Natural killer cell treated with Interleukin-12 subunit alpha and Interleukin-12 subunit beta and Interleukin-15 and Interleukin-18, amount 100 ng/mL, for 72 hours (primary cell): ENCODE measurements around the gene ZNF771. TPM values are rescaled to one million over a fixed set of nuclear protein-coding genes. Genes with fewer than 3 reads are reported as not detected.
"Not testable (repeated sequence)": the region's sequence is repeated elsewhere in the genome, so short reads cannot be mapped to it uniquely, and the experiment has no call there.

Experiments
- ATAC-seq, 2 donors: fragments of 150-1000 bp; cut with Tn5 transposase in 1 of 2; sonication (Bioruptor Pico), chemical (Tn5 transposase) in 1 of 2; 2 replicates each; pipeline ENCODE4 v1.10.0; 2021
- DNase-seq: peaks from one replicate; pipeline ENCODE4 v3.0.0; 2022; ENCODE audit warnings: low spot score
- H3K27ac Mint-ChIP-seq, 2 donors: 1 replicate in 1 of 2; 2 replicates in 1 of 2; pipeline ENCODE4 v1.8.0; 2022; ENCODE audit warnings: mixed read lengths in 2 of 2, mild to moderate bottlenecking in 1 of 2, moderate library complexity in 1 of 2
- H3K27me3 Mint-ChIP-seq, 2 donors: 1 replicate in 1 of 2; 2 replicates in 1 of 2; pipeline ENCODE4 v1.8.0; 2022; ENCODE audit warnings: mixed read lengths in 2 of 2
- H3K36me3 Mint-ChIP-seq: one replicate; pipeline ENCODE4 v1.8.0; 2022; ENCODE audit warnings: mixed read lengths
- H3K4me1 Mint-ChIP-seq, 2 donors: 1 replicate in 1 of 2; 2 replicates in 1 of 2; pipeline ENCODE4 v1.8.0; 2022; ENCODE audit warnings: low read depth in 2 of 2, mixed read lengths in 2 of 2, mild to moderate bottlenecking in 1 of 2
- H3K4me3 Mint-ChIP-seq: one replicate; pipeline ENCODE4 v1.8.0; 2022; ENCODE audit warnings: mixed read lengths
- H3K9me3 Mint-ChIP-seq: 2 replicates; pipeline ENCODE4 v1.8.0; 2022; ENCODE audit warnings: mixed read lengths
- total RNA-seq, 2 donors: library from RNA; stranded (reverse); gene quantifications; one replicate each; pipeline ENCODE4 v1.2.3, GENCODE V29; 2022

The ZNF771 gene
- total RNA-seq, 2 donors from 2014 or later = 3.4 to 7.3 TPM

GRCh38 chr16:30458561-30459394 is 51.4 kb downstream of the ZNF771 start:
- Mint-ChIP-seq H3K27ac (peak overlapping the region; percentile 96 to 97), H3K36me3 (no peaks in the 10 kb centered on the region), H3K4me1 (peaks cover 60 to 68% of the 10 kb centered on the region in 2 donors), H3K27me3 (no peaks in the 10 kb centered on the region), H3K4me3 (peak overlapping the region; percentile 77), H3K9me3 (no peaks in the 10 kb centered on the region)
- peak; percentile 96 to 97 for ATAC-seq
- DNase-seq = peak; percentile 93

GRCh38 chr16:30459456-30459855 is 52.0 kb downstream of the ZNF771 start:
- ATAC-seq (no peak), DNase-seq (no peak)
- peak overlapping the region; percentile 77 for H3K4me3 Mint-ChIP-seq
- H3K27me3 Mint-ChIP-seq = no peaks in the 10 kb centered on the region
- no peaks in the 10 kb centered on the region for H3K36me3 Mint-ChIP-seq
- H3K9me3 Mint-ChIP-seq = no peaks in the 10 kb centered on the region
- peaks cover 54 to 61% of the 10 kb centered on the region in 2 donors for H3K4me1 Mint-ChIP-seq
- H3K27ac Mint-ChIP-seq = peak overlapping the region; percentile 96 to 97

- H3K4me3 Mint-ChIP-seq, DNase-seq, ATAC-seq, H3K36me3 Mint-ChIP-seq, H3K27me3 Mint-ChIP-seq, H3K9me3 Mint-ChIP-seq: not testable (repeated sequence)
- Mint-ChIP-seq H3K27ac (peak overlapping the region in 1 of 2 donors; percentile 63), H3K4me1 (peaks cover 43 to 51% of the 10 kb centered on the region in 2 donors)
Measured at GRCh38 chr16:30461426-30461825, 54.0 kb downstream of the ZNF771 start.

GRCh38 chr16:30464078-30464477 is 56.7 kb downstream of the ZNF771 start:
- H3K4me1 Mint-ChIP-seq = peaks cover 22 to 26% of the 10 kb centered on the region in 2 donors
- peak overlapping the region; percentile 28 to 41 for H3K27ac Mint-ChIP-seq
- no peak overlapping the region for H3K4me3 Mint-ChIP-seq
- DNase-seq = no peak
- no peak for ATAC-seq
- no peaks in the 10 kb centered on the region for H3K9me3 Mint-ChIP-seq
- no peaks in the 10 kb centered on the region for H3K27me3 Mint-ChIP-seq
- H3K36me3 Mint-ChIP-seq = no peaks in the 10 kb centered on the region

Other genes starting within 250 kb of the ZNF771 start
- gene CORO1A, start 224.0 kb upstream of the ZNF771 start, total RNA-seq = 1,000 to 10,000 TPM in 1 of 2 donors, 100 to 1,000 TPM in 1; 987 to 1,615 TPM
- 100 to 1,000 TPM; 206 to 410 TPM for gene BOLA2B, start 213.9 kb upstream of the ZNF771 start, total RNA-seq
- gene SLX1A, start 213.7 kb upstream of the ZNF771 start, total RNA-seq = 100 to 1,000 TPM in 1 of 2 donors, 10 to 100 TPM in 1; 48.6 to 169 TPM
- 10 to 100 TPM; 19.1 to 46.7 TPM for gene SULT1A3, start 208.4 kb upstream of the ZNF771 start, total RNA-seq
- gene NPIPB13, start 159.1 kb upstream of the ZNF771 start, total RNA-seq = 10 to 100 TPM; 38.2 to 50.6 TPM
- gene CD2BP2, start 52.3 kb upstream of the ZNF771 start, total RNA-seq = 10 to 100 TPM; 95.8 to 99.7 TPM
- gene TBC1D10B, start 37.1 kb upstream of the ZNF771 start, total RNA-seq = 10 to 100 TPM; 64.0 to 99.1 TPM
- gene MYL11, start 32.8 kb upstream of the ZNF771 start, total RNA-seq = 1 to 10 TPM in 1 of 2 donors, not detected in 1; 8.5 TPM
- 100 to 1,000 TPM; 192 to 207 TPM for gene SEPTIN1, start 25.0 kb upstream of the ZNF771 start, total RNA-seq
- gene ZNF48, start 12.2 kb upstream of the ZNF771 start, total RNA-seq = 10 to 100 TPM; 10.2 to 14.7 TPM
- 100 to 1,000 TPM in 1 of 2 donors, 10 to 100 TPM in 1; 95.9 to 155 TPM for gene DCTPP1, start 22.4 kb downstream of the ZNF771 start, total RNA-seq
- gene SEPHS2, start 38.3 kb downstream of the ZNF771 start, total RNA-seq = 10 to 100 TPM; 84.7 to 91.4 TPM
- gene ITGAL, start 65.1 kb downstream of the ZNF771 start, total RNA-seq = 100 to 1,000 TPM; 648 to 717 TPM
- 10 to 100 TPM; 10.4 to 11.8 TPM for gene ZNF768, start 119.0 kb downstream of the ZNF771 start, total RNA-seq
- gene ZNF747, start 127.3 kb downstream of the ZNF771 start, total RNA-seq = 10 to 100 TPM in 1 of 2 donors, 1 to 10 TPM in 1; 8.7 to 10.3 TPM
- 10 to 100 TPM; 14.9 to 22.9 TPM for gene ZNF764, start 150.8 kb downstream of the ZNF771 start, total RNA-seq
- gene ZNF688, start 164.1 kb downstream of the ZNF771 start, total RNA-seq = 1 to 10 TPM; 8.3 to 8.9 TPM
- 10 to 100 TPM; 13.3 to 20.0 TPM for gene ZNF785, start 178.1 kb downstream of the ZNF771 start, total RNA-seq
- 10 to 100 TPM in 1 of 2 donors, 1 to 10 TPM in 1; 9.4 to 14.3 TPM for gene ZNF689, start 202.8 kb downstream of the ZNF771 start, total RNA-seq
- gene PRR14, start 243.4 kb downstream of the ZNF771 start, total RNA-seq = 100 to 1,000 TPM; 128 to 197 TPM